GM18499 (cell line): ENCODE data around the gene DPYSL5.
"Not testable (repeated sequence)": the region's sequence is repeated elsewhere in the genome, so short reads cannot be mapped to it uniquely, and the experiment has no call there.

Experiments used
- ATAC-seq: cut with Tn5 transposase; IDR thresholded peaks from one replicate; pipeline ENCODE4 v1.9.1; 2021; ENCODE audit warnings: moderate number of reproducible peaks; ENCODE audit not compliant: insufficient read depth, unreplicated experiment

The DPYSL5 gene, protein sequence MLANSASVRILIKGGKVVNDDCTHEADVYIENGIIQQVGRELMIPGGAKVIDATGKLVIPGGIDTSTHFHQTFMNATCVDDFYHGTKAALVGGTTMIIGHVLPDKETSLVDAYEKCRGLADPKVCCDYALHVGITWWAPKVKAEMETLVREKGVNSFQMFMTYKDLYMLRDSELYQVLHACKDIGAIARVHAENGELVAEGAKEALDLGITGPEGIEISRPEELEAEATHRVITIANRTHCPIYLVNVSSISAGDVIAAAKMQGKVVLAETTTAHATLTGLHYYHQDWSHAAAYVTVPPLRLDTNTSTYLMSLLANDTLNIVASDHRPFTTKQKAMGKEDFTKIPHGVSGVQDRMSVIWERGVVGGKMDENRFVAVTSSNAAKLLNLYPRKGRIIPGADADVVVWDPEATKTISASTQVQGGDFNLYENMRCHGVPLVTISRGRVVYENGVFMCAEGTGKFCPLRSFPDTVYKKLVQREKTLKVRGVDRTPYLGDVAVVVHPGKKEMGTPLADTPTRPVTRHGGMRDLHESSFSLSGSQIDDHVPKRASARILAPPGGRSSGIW

DNA sequence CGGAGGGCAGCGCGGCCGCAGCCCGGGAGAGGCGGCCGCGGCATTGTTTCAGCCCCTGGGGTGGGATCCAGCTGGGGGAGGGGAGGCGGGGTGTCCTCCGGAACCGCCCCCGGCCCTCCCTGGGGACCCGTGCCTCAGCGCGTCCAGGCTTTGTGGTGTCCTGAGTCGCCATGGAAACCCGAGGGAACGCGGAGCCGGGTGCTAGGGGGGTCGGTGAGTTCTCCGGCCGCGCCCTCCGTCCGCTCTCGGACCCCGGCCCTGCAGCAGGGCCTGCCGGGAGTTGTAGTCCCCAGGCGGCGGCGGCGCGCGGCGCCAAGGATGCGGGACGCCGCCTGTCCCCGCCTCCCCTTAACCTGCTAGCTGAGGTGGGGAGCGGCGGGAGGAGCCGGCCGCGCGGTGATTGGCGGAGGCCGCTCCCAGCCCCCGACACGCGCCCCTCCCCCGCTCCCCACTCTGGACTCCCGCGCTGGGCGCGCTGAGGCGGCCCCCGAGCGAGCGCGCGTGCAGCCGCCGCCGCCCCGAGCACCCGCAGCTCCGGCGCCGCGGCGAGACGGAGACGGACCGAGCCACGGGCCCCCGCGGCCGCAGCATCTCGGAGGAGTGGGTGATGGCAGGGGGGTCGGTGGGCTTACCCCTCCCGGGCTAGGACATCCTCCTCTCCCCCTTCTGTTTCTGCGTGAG is at the start of gene DPYSL5:
Gene DPYSL5, plus strand, starts transcription at position 478 of the 681 bp plus-strand sequence. CDS start 50,368 bp downstream, outside the sequence.
- ATAC-seq = no peak

DNA sequence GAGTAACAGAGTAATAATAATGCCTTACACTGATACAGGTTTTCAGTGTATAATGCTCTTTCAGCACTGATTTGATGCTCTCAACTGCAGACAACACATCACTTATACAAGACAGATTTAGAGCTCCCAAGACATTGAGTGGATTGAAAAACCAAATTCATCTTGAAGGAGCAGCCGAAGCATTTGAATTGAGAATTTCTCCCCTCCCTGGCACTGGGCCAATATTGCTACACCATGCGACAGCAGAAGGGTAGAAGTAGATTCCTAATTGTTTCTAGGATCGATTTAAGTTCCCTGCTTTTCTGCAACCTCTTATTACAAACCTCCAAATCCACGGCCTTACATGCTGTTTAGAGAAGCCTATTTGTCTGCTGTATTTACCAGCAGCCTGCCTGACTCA is 46.6 kb upstream of the DPYSL5 start:
- ATAC-seq = no peak

DNA sequence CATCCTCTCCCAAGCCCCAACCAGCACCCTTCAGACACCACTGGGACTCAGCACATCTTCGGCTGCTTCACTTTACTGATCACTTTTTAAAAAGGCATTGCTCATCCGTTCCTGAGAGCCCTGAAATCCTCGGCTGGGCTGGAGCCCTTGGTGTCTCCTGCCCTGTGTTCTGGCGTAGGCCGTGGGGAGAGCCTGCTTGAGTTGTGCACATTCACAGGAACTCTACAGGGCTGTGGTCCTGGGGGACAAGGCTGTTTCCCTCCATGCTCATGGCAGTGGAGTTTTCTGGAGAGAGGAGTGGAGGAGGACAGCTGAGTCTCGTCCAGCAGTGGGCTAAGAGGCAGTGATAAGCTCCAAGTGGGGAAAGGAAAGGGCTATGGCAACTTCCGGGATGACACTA is 46.1 kb upstream of the DPYSL5 start:
- ATAC-seq = no peak

DNA sequence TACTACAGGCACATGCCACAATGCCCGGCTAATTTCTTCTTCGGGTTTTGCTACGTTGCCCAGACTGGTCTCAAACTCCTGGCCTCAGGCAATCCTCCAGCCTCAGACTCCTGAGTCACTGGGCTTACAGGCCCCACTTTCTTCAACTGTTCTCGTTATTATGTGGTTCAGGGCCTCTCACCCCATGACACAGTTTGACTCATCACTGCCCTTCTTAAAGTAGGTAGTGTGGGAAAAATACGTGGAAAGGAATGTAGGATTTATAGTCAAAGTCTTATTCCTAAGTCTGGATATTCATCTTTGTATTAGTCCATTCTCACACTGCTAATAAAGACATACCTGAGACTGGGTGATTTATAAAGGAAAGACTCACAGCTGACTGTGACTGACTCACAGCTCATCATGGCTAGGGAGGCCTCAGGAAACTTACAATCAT is 42.7 kb upstream of the DPYSL5 start:
- ATAC-seq = no peak

DNA sequence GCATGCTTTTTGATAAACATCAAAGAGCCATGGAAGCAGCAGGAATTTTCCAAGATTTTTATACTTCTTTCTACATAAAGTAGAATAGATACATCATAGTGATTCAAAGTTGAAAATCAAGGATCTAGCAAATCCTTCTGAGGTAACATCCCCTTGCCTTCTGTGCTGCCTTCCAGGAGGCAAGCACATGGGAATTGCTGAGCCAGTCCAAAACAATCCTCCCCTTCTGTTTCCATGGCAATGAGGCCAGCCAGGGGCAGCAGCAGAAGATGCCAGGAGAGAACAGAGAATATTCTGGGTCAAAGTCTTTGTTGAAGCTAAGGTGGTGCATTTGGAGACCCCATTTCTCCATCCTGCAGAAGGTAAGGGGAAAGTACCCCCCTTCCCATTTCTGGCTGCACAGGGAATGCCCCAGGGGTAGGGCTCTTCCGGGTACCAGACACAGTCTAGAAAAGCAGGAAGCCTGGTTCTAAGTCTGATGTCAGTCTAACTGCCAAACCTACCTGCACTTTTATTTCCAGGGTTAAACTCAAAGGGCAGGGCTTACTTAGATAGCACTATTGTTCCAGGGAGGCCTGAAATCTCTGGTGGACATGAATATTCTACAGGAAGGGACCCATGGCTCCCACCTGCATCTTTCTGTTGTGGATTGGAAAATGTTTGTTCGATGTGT is 40.0 kb upstream of the DPYSL5 start:
- no peak for ATAC-seq

DNA sequence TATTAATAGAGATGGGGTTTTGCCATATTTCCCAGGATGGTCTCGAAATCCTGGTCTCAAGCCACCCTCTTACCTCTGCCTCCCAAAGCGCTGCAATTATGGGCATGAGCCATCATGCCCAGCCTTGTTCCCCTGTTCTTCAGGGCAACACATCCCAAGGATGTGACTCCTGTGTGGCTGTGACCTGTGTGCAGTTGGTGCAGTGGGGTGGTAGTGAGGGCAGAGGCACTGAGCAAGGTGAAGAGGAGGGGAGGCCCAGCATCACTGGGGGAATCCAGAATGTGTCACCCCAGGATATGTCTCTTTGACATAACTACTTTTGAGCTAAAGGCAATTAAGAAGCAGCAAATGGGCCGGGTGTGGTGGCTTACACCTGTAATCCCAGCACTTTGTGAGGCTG is 38.7 kb upstream of the DPYSL5 start:
- ATAC-seq = no peak

DNA sequence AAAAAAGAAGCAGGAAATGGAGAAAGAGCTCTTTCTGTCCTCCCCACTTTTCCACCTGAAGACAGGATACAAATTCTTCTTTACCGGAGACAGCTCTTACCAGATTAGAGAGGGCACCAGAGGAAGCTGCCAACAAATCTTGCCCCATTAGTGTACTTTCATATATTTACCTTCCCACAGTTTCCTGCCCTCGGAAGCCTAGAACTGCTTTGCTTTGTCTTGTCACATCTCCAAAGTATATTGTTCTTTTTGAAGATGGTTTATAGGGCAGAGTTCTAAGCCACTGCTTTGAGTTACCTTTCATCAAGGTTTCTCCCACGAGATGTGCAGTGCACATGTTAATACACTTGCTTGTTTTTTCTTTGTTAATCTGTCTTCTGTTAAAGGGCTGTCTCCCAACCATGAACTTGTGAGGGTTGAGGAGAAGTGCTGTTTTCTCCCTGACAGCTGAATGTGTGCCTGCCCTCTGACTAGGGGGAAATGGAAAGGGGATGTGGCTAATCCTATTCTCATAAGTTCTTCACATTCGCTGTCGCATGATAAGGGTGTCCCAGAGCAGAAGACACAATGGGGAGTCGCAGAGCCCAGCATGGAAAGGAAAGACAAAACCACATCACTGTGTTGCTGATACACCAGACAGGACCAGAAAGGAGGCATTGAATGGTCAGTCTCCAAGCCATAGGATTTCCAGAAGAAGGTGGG is 37.9 kb upstream of the DPYSL5 start:
- no peak for ATAC-seq

DNA sequence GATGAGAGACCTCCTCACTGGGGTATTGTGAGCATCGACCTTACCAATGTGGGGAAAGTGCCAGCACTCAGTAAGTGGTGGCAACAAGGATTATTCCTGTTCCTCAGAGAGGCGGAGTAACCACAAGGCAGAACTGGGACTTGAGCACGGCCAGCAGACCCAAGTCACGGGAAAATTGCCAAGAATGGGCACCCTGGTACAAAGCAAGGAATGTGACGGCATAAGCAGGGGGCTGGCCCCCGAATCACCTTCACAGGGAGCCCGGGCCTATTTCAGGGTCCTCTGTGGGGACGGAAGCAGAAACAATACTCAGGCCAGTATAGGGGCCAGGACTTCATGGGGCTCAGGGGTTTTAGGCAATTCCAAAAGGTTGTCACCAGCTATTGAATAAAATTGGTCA is 36.7 kb upstream of the DPYSL5 start:
- no peak for ATAC-seq

DNA sequence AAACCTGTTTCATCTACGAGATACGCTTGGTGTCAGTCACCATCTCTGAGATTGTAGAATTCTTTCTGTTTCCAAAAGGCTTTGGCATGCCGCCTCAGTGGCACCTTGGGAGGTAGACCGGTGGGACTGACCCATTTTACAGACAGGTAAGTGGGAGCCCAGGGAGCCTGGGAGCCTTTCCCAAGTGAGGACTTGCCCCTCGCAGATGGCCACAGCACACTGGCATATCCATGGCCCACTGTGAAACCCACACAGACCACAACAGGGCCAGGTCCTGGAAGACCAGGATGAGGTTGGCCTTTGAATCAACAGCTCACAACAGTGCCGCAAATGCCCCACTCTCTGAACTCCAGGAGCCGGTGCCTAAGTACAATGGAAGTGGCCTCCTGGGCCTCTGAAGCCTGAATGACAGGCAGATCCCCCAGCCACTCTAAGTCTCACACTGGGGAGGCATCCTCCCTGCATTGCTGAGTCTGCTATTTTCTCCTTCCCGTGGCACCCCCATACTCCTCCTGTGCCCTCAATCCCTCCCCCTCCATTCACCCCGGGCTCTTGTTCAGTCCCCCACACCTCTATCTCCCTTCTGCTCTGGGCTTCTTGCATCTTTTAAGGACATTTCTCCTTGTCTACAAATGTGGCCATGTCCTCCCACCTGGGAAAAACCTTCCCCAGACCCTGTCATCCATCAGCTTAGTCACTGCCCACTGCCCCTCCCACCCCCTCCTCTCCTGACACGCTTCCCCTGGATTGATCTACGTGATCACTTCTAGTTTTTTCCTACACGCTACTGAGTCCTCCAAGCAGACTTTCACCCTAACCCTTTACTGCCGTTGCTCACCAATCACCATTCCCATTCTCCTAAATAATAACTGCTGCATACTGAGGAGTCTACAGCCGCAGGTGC is 35.9 kb upstream of the DPYSL5 start:
- no peak for ATAC-seq

DNA sequence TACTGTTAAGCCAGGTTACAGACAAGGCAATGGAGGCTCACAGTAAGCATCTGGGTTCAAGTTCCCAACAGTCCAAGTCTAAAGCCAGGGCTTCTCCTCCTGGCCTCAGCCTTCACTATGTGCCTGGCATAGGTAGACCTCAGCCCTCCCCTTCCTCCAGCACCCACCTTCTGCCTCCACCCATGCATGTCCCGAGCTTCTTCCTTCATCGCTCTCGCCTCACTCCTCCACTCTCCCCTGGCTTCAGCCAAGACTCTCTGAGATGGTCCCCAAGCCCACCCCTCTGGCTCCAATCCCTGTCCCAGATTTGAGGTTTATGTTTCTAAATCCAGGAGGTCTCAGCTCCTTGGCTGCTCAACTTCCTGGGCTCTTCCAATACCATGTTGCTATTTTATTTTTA is 35.2 kb upstream of the DPYSL5 start:
- no peak for ATAC-seq

DNA sequence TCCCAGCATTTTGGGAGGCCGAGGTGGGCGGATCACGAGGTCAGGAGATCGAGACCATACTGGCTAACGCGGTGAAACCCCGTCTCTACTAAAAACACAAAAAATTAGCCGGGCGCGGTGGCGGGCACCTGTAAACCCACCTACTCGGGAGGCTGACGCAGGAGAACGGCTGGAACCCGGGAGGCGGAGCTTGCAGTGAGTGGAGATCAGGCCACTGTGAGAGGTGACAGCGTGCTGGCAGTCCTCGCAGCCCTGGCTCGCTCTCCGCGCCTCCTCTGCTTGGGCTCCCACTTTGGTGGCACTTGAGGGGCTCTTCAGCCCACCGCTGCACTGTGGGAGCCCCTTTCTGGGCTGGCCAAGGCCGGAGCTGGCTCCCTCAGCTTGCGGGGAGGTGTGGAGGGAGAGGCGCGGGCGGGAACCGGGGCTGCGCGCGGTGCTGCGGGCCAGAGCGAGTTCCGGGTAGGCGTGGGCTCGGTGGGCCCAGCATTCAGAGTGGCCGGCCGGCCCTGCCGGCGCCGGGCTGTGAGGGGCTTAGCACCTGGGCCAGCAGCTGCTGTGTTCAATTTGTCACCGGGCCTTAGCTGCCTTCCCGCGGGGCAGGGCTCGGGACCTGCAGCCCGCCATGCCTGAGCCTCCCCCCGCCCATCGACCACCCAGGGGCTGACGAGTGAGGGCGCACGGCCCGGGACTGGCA is 33.7 kb upstream of the DPYSL5 start:
- ATAC-seq = not testable (repeated sequence)

DNA sequence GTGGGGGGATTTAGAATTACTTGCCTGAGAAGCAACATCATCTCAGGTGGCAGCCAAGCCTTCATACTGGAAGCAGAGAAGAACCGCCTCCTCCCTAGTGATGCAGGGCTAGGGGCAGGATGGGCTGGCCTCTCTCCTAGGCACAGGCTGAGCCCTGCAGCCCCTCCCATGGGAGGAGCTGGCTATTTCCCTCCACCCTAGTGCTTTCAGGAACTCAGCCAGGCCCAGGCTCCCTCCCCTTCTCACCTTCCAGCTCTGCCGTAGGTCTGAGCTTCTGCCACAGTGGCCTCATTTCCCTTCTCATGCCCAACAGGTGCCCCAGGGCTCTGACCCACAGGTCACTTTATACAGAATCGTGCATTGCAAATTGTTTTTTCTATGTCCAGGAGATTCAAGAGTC is 31.0 kb upstream of the DPYSL5 start:
- ATAC-seq = no peak

DNA sequence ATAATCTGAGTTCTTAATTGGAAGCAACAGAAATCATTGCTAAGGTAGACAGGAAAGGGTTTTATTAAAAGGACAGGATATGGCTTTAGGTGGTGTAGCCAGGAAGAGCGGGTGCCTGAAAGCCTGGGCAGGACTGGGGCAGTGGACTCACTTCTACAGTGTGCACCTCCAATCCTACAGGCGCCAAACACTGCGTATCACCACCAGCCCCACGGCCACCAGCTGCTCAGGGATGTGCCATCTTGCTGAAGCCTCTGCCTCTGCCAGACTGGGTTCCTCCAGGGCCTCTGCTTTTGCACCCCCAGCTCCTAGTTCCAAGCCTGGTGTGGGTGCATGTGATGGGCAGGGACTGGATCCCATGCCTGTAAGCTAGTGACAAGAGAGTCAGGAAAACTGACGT is 29.7 kb upstream of the DPYSL5 start:
- ATAC-seq = no peak

DNA sequence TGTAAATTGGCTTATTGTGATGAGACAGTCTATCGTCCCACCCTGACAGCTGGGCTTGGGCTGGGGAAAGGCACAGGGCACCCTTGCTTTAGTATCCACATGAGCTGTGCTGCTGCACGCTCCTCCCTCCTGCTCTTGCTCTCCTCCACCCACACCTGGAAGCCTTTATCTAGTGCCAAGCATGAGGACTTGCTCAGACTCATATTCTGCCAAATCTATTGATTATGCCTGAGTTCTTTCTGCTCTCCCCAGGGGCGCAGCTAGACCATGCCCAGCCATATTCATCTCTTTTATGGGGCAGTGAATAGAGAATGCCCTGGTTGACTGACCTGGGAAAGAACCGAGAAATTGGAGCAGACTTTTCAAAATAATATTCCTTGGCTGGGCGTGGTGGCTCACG is 29.0 kb upstream of the DPYSL5 start:
- ATAC-seq = no peak

DNA sequence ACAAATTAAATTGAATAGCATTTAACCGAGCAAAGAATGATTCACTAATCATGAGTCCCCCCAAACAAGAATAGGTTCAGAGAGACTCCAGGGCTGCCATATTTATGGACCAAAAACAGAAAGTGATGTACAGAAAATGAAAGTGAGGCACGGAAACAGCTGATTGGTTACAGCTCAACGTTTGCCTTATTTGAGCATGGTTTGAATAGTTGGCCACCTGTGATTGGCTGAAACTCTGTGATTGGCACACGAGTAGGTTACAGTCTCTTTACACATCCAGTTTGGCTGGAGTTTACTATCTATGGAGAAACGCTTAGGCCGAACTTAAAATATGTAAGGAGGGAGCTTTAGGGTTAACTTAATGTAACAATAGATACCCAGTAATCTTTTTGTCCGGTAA is 27.0 kb upstream of the DPYSL5 start:
- no peak for ATAC-seq

DNA sequence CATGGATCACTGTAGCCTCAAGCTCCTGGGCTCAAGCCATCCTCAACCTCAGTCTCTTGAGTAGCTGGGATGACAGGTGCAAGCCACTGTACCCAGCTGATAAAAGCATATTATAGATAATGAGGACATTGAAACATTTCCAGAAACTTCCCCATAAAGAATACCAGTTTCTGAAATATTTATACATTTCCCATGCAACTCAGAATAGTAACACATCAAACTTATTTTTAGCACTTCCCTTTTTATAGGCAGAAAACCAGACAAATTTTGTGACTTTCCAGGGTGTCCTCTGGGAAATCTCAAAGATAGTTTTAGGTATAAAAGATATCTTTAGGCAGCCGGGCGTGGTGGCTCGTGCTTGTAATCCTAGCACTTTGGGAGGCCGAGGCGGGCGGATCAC is 25.1 kb upstream of the DPYSL5 start:
- no peak for ATAC-seq

DNA sequence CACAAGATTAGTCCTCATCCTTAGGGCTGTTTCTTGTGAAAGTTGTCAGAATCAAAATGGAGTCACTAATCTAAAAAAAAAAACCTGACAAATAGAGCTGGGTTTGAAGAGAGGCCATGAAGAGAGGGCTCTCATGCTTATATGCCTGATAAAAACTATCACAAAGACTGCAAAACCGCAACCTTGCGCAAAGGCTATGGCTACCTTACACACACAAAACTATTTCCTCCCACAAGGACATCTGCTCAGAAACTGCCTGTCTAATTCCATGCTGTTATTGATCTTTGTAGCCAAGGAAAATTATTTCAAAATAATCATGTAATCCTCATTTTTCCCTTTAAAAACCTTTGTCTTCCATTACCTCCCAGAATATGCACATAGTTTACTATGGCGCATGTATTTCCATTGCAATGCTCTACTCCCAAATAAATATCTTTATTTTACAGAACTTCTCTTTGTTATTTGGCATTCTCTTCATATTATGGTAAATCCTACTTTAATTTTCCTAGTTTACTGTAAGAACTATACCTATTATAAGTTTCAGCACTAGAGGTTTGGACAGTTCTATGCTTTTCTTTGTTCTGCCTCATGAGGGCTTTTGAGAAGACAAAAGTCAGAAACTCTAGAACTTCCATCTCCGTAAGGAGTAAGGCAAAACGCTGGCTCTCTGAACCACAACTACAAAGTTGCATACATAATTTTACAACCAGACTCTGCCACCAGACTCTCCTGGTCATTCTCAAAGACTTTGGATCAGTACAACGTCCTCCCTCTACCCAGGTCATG is 9.6 kb upstream of the DPYSL5 start:
- no peak for ATAC-seq
